K562 (cell line): ENCODE measurements around the gene LYVE1. TPM values are rescaled to one million over a fixed set of nuclear protein-coding genes. Genes with fewer than 3 reads are reported as not detected.

Source experiments
- ATAC-seq: fragments of 200-7000 bp; cut with Tn5 transposase; 3 replicates; pipeline ENCODE4 v1.9.1; 2020; ENCODE audit warnings: moderate library complexity
- BruUV-seq: library from RNA; stranded (reverse); fragments of 400-500 nt; replicated peaks from 2 replicates; lab custom pipeline; 2021; lab: Mats Ljungman, UMichigan
- CTCF ChIA-PET: fragments of 300-600 bp; formaldehyde crosslinking; extraction: SDS; loops from one replicate; lab custom pipeline; 2021; ENCODE audit warnings: low intra/inter-chr PET ratio; lab: Yijun Ruan, JAX
- POLR2A ChIA-PET: fragments of 300-600, 350-650 bp; sonication (Branson Sonifier 250); formaldehyde crosslinking; extraction: SDS; loops from one replicate; lab custom pipeline; 2021; ENCODE audit warnings: antibody characterized with exemption, inconsistent platforms; lab: Yijun Ruan, JAX
- DNase-seq, 4 experiments: peaks; one replicate each; pipeline versions ENCODE4 v3.0.0 to v3.0.0-alpha.2; 2011 to 2018; ENCODE audit warnings: low spot score in 3 of 4, mixed read lengths in 3 of 4; ENCODE audit errors: extremely low read depth in 1 of 4
- FAIRE-seq: peaks from 2 replicates; lab custom pipeline; 2011; peaks lifted over from hg19 to GRCh38; lab: Jason Lieb, UNC
- H2AFZ ChIP-seq: 2 replicates; pipeline ENCODE4 v1.6.0; 2011; ENCODE audit warnings: low read depth, low read length, control low read depth, inconsistent platforms
- H3K27ac ChIP-seq: fragments of 200-600 bp; 3 replicates; pipeline ENCODE4 v1.8.0; 2011; ENCODE audit warnings: low read depth, mild to moderate bottlenecking, control low read depth, inconsistent platforms, low read length, moderate library complexity, mixed read lengths; ENCODE audit errors: extremely low read depth
- H3K27me3 ChIP-seq, 2 experiments: fragments of 300-600 bp in 1 of 2; 2 replicates in 1 of 2; 3 replicates in 1 of 2; pipeline versions ENCODE4 v1.6.0 to v1.8.0; 2011; ENCODE audit warnings: inconsistent platforms in 2 of 2, low read length in 2 of 2, mild to moderate bottlenecking in 1 of 2, mixed read lengths in 1 of 2, moderate library complexity in 1 of 2; ENCODE audit not compliant: control insufficient read depth in 2 of 2, insufficient read depth in 2 of 2
- H3K36me3 ChIP-seq: fragments of 300-600 bp; 3 replicates; pipeline ENCODE4 v1.8.0; 2011; ENCODE audit warnings: mild to moderate bottlenecking, low read length, inconsistent platforms; ENCODE audit not compliant: control insufficient read depth, insufficient read depth
- H3K4me1 ChIP-seq, 2 experiments: fragments of 200-600 bp in 1 of 2; replicated peaks in 1 of 2; 2 replicates in 1 of 2; 3 replicates in 1 of 2; pipeline versions ENCODE4 v1.5.1 to v1.8.0; 2011; ENCODE audit warnings: inconsistent platforms in 2 of 2, low read length in 2 of 2, mild to moderate bottlenecking in 1 of 2, mixed read lengths in 1 of 2, moderate library complexity in 1 of 2; ENCODE audit not compliant: control insufficient read depth in 2 of 2, insufficient read depth in 2 of 2
- H3K4me2 ChIP-seq: 2 replicates; pipeline ENCODE4 v1.6.1; 2011; ENCODE audit warnings: low read length, control low read depth, inconsistent platforms, mixed read lengths; ENCODE audit not compliant: insufficient read depth
- H3K4me3 ChIP-seq: fragments of 200-600 bp; sonication (generic), shearing (Covaris generic); 2 replicates; pipeline ENCODE4 v1.5.1; 2016; ENCODE audit warnings: control low read depth, inconsistent platforms
- H3K79me2 ChIP-seq: fragments of 200-600 bp; 3 replicates; pipeline ENCODE4 v1.8.0; 2011; ENCODE audit warnings: low read length, inconsistent platforms; ENCODE audit not compliant: control insufficient read depth, insufficient read depth
- H3K9ac ChIP-seq, 2 experiments: 2 replicates each; pipeline versions ENCODE4 v1.6.0 to v1.6.1; 2011; ENCODE audit warnings: low read depth in 2 of 2, low read length in 2 of 2, control low read depth in 1 of 2, inconsistent platforms in 1 of 2, mild to moderate bottlenecking in 1 of 2, mixed read lengths in 1 of 2; ENCODE audit not compliant: insufficient read depth in 1 of 2
- H3K9me1 ChIP-seq: one replicate; pipeline ENCODE4 v1.6.0; 2011; ENCODE audit warnings: inconsistent platforms, mild to moderate bottlenecking, low read length, moderate library complexity; ENCODE audit not compliant: control insufficient read depth, insufficient read depth
- H3K9me3 ChIP-seq: replicated peaks from 2 replicates; pipeline ENCODE4 v1.5.1; 2011; ENCODE audit warnings: low read depth, low read length, inconsistent platforms; ENCODE audit not compliant: control insufficient read depth, insufficient read depth
- H4K20me1 ChIP-seq: replicated peaks from 2 replicates; pipeline ENCODE4 v1.6.1; 2011; ENCODE audit warnings: low read length, inconsistent platforms, mixed read lengths; ENCODE audit not compliant: control insufficient read depth, insufficient read depth
- CC2D1A ChIP-seq: fragments of 450-650 bp; IDR thresholded peaks from 2 replicates; pipeline ENCODE4 v1.6.1; 2017; ENCODE audit warnings: mild to moderate bottlenecking
- CREB3 ChIP-seq: fragments of 450-650 bp; conservative IDR thresholded peaks from 2 replicates; pipeline ENCODE4 v1.6.1; 2016; ENCODE audit warnings: missing genetic modification characterization, low read depth, mild to moderate bottlenecking, missing compliant biosample characterization, moderate library complexity
- E2F4 ChIP-seq: sonication (generic); formaldehyde crosslinking; IDR thresholded peaks from 2 replicates; pipeline ENCODE4 v1.8.0; 2022; ENCODE audit warnings: mild to moderate bottlenecking, low read depth, missing genetic modification reagents
- HNRNPUL1 ChIP-seq: fragments of 200-400 bp; formaldehyde crosslinking; IDR thresholded peaks from 2 replicates; pipeline ENCODE4 v1.6.1; 2017; ENCODE audit warnings: low read length
- POLR3A ChIP-seq: IDR thresholded peaks from 2 replicates; pipeline ENCODE4 v1.6.1; 2011; ENCODE audit warnings: borderline replicate concordance, mild to moderate bottlenecking, moderate library complexity; ENCODE audit not compliant: insufficient read length, insufficient read depth; ENCODE audit errors: extremely low read depth
- TARDBP ChIP-seq: fragments of 450-650 bp; IDR thresholded peaks from 2 replicates; pipeline ENCODE4 v1.6.1; 2016
- TCF3 ChIP-seq: sonication (generic); formaldehyde crosslinking; IDR thresholded peaks from 2 replicates; pipeline ENCODE4 v1.4.0; 2020; ENCODE audit warnings: mild to moderate bottlenecking, missing genetic modification reagents
- UBTF ChIP-seq, 2 experiments: IDR thresholded peaks; 2 replicates each; pipeline ENCODE4 v1.6.1; 2012; ENCODE audit warnings: improper control_type of control experiment in 2 of 2, low read depth in 2 of 2, low read length in 2 of 2, borderline replicate concordance in 1 of 2
- ZNF445 ChIP-seq: fragments of 250-450 bp; sonication (Bioruptor Pico); IDR thresholded peaks from 2 replicates; pipeline ENCODE4 v1.4.0; 2020; ENCODE audit warnings: low read depth, mild to moderate bottlenecking, moderate library complexity
- ZNF699 ChIP-seq: fragments of 250-450 bp; sonication (Bioruptor Pico); IDR thresholded peaks from 2 replicates; pipeline ENCODE4 v1.8.0; 2021; ENCODE audit warnings: mild to moderate bottlenecking, moderate library complexity; ENCODE audit not compliant: insufficient replicate concordance
- WGBS: fragments of 100-300 bp; shearing (Covaris generic); methylation state at CpG from one replicate; pipeline ENCODE4 v1.1.6; 2016; ENCODE audit warnings: low coverage, mixed read lengths; ENCODE audit not compliant: insufficient coverage; ENCODE audit errors: missing lambda C conversion rate; 5-methylcytosine and 5-hydroxymethylcytosine counted together
- in situ Hi-C: fragments of 300-500 bp; cut with MboI; formaldehyde crosslinking; loops from 4 replicates; pipeline ENCODE4 v1.15.0; 2018; ENCODE audit warnings: inconsistent platforms, mixed read lengths
- intact Hi-C: fragments of 100-400 bp; cut with micrococcal nuclease; formaldehyde crosslinking; loops from 2 replicates; pipeline ENCODE4 v1.14.2; 2022
- polyA plus RNA-seq, 8 experiments: library from polyadenylated mRNA; depleted of rRNA in 4 of 8; stranded (reverse) in 5 of 8; unstranded in 3 of 8; fragments of >200 nt; fragmentation: Nextera tagmentation in 2 of 8; fragmentation: Illumina TruSeq in 1 of 8; extraction: Ambion mirVana in 2 of 8; extraction: Trizol in 1 of 8; gene quantifications; 2 replicates each; pipeline versions ENCODE4 v1.2.1 to v1.2.3, GENCODE V29; 2011 to 2014; ENCODE audit warnings: inconsistent platforms in 1 of 8, missing spikeins in 1 of 8
- total RNA-seq, 7 experiments: library from RNA; depleted of rRNA in 6 of 7; stranded (reverse); fragments of >200 nt in 6 of 7; fragmentation: Illumina TruSeq in 2 of 7; extraction: Trizol in 2 of 7; gene quantifications; 2 replicates each; pipeline versions ENCODE4 v1.2.1 to v1.2.3, GENCODE V29; 2011 to 2021; ENCODE audit warnings: low replicate concordance in 1 of 7
- TF ChIP-seq, protein P1 (sequence below): fragments of 450-650 bp; formaldehyde crosslinking; IDR thresholded peaks from 2 replicates; pipeline ENCODE4 v1.4.0; 2020; ENCODE audit warnings: mild to moderate bottlenecking, moderate library complexity
- TF ChIP-seq, protein P2 (sequence below): sonication (generic); formaldehyde crosslinking; IDR thresholded peaks from 2 replicates; pipeline ENCODE4 v1.8.0; 2023; ENCODE audit warnings: mild to moderate bottlenecking, missing genetic modification reagents
- TF ChIP-seq, protein P3 (sequence below): fragments of 250-450 bp; sonication (Bioruptor Pico); IDR thresholded peaks from 2 replicates; pipeline ENCODE4 v1.9.0; 2021; ENCODE audit warnings: mild to moderate bottlenecking

The LYVE1 gene
- total and polyA plus RNA-seq, 9 of the 15 experiments (the other 6 are each of a cell fraction or from before 2014, with no cell fraction given) = 0.06 to 1.1 (median 0.14) TPM; not detected in 1

DNA sequence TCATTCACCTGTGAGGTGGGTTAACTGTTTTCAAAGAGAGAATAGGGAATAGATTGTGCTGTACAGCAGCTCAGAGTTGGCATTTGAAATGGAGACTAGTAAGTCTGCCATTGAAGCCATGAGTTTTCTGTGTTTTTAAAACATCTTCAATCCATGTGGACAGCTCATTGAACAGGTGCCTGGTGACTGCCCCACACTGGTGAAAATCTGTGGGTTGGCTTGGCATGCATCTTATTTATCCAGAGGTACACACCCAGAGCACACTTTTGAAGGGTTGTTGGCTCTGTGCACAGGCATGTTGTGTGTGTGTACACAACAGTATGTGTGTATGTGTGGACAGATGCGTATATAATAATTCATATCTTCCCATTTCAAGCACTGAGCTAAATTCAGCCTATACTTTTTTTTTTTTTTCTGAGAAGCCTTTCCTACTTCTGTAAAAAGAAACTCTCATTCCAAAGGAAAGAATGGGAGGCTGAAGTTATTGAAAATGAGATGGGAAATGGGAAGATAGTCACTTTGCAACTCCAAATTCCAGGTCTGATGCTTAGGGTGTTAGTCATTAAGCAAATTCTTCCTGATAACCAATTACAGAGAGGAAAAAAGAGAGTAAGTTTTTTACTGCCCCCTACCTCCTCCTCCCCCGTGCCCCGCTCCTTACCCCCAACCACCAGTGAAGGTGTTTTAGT is 7.0 kb upstream of the LYVE1 start:
- Histone ChIP-seq H3K9me1 (no peaks in the 10 kb centered on the region), H3K9me3 (no peaks in the 10 kb centered on the region), H3K4me1 (peaks cover 0 to 4% of the 10 kb centered on the region in 2 experiments; a peak in 1 of 5 replicates), H3K36me3 (no peaks in the 10 kb centered on the region), H2AFZ (no peak overlapping the region), H4K20me1 (no peaks in the 10 kb centered on the region), H3K27me3 (no peaks in the 10 kb centered on the region), H3K27ac (no peak overlapping the region), H3K9ac (no peak overlapping the region), H3K4me2 (no peak overlapping the region), H3K79me2 (no peaks in the 10 kb centered on the region), H3K4me3 (no peak overlapping the region)
- CTCF ChIA-PET = no interaction called here
- POLR2A ChIA-PET = interaction anchor here (1.1 to 2.0 kb wide), 3 partner anchors 8 to 59 kb away, joined by 3 to 11 read pairs (median 3); no protein-coding TSS in a partner anchor
- in situ Hi-C loops (no loop called here), intact Hi-C loops (no loop called here)
- DNase-seq (no peak), ATAC-seq (no peak), FAIRE-seq (no peak)
- BruUV-seq = no TSS peak
- WGBS = 13% methylated on average over 3 of the region's 3 CpGs
- no peak for TF ChIP-seq POLR3A
- TF ChIP-seq HNRNPUL1 = no peak
- TF ChIP-seq ZNF699 = no peak
- no peak for TF ChIP-seq TCF3
- TF ChIP-seq CREB3 (tag) = no peak
- TF ChIP-seq ZNF445 (CRISPR knock-in tag) = no peak
- no peak for TF ChIP-seq UBTF (IDR thresholded peaks at IDR 0.05; ENCODE audit: borderline replicate concordance in 1 of 2, low read depth in 2 of 2, low read length in 2 of 2)
- TF ChIP-seq E2F4 (CRISPR knock-in tag) = no peak
- TF ChIP-seq TARDBP = no peak
- TF ChIP-seq, protein P1, sequence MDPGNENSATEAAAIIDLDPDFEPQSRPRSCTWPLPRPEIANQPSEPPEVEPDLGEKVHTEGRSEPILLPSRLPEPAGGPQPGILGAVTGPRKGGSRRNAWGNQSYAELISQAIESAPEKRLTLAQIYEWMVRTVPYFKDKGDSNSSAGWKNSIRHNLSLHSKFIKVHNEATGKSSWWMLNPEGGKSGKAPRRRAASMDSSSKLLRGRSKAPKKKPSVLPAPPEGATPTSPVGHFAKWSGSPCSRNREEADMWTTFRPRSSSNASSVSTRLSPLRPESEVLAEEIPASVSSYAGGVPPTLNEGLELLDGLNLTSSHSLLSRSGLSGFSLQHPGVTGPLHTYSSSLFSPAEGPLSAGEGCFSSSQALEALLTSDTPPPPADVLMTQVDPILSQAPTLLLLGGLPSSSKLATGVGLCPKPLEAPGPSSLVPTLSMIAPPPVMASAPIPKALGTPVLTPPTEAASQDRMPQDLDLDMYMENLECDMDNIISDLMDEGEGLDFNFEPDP (CRISPR knock-in tag) = no peak
- TF ChIP-seq, protein P2, sequence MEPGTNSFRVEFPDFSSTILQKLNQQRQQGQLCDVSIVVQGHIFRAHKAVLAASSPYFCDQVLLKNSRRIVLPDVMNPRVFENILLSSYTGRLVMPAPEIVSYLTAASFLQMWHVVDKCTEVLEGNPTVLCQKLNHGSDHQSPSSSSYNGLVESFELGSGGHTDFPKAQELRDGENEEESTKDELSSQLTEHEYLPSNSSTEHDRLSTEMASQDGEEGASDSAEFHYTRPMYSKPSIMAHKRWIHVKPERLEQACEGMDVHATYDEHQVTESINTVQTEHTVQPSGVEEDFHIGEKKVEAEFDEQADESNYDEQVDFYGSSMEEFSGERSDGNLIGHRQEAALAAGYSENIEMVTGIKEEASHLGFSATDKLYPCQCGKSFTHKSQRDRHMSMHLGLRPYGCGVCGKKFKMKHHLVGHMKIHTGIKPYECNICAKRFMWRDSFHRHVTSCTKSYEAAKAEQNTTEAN (CRISPR knock-in tag) = no peak
- TF ChIP-seq, protein P3, sequence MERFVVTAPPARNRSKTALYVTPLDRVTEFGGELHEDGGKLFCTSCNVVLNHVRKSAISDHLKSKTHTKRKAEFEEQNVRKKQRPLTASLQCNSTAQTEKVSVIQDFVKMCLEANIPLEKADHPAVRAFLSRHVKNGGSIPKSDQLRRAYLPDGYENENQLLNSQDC (CRISPR knock-in tag) = no peak
- no peak for TF ChIP-seq CC2D1A
